Ammon's horn (tissue), 1 donor: Measurements from ENCODE around the gene SLC50A1.
"Not testable (repeated sequence)": the region's sequence is repeated elsewhere in the genome, so short reads cannot be mapped to it uniquely, and the experiment has no call there.

Experiments used
- DNase-seq: peaks from one replicate; pipeline ENCODE4 v3.0.0-alpha.2; 2016; ENCODE audit warnings: low spot score

Gene SLC50A1

DNA sequence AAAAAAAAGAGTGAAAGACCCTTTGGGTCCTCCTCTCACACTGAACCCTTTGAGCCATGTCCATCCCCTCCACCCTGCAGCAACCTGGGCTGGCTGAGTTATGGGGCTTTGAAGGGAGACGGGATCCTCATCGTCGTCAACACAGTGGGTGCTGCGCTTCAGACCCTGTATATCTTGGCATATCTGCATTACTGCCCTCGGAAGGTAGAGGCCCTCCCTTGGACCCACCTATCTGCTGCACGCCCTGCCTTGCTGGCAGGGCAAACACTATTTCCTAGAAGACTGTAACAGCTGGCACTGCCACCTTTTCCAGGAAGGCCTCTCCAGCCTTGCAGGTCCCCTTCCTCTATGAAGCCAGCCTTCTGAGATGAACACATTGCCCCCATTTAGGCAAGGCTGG, 1.1 kb downstream of the SLC50A1 start:
- no peak for DNase-seq

DNA sequence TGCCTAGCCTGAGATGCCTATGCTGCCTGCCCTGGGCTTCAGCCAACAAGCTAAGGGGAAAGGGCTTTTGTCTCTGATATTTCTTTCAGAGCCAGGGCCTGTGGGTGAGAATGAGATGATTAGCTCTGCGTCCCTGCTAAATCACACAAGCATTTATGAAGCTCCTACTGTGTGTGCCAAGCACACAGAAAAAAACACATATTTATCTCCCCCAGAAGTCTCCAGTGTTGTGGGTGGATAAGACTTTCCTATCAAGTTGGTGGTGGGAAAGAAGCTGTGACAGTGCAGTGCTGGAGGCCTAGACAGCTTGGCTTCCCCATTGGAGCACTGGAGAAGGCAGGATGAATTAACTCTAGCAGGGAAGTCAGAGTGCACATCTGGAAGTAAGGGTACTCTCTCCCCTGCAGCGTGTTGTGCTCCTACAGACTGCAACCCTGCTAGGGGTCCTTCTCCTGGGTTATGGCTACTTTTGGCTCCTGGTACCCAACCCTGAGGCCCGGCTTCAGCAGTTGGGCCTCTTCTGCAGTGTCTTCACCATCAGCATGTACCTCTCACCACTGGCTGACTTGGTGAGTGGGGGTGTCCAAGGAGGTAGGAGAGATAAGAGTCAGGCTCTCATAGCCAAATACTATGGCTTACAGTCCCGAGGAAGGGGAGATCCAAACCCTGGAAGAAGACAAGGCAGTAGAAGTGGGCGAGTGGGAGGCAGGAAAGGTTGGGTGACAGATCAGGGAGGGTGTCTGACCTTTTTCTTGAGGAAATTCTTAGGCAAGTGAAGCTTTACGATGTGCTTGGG, 1.7 kb downstream of the SLC50A1 start:
- no peak for DNase-seq

DNA sequence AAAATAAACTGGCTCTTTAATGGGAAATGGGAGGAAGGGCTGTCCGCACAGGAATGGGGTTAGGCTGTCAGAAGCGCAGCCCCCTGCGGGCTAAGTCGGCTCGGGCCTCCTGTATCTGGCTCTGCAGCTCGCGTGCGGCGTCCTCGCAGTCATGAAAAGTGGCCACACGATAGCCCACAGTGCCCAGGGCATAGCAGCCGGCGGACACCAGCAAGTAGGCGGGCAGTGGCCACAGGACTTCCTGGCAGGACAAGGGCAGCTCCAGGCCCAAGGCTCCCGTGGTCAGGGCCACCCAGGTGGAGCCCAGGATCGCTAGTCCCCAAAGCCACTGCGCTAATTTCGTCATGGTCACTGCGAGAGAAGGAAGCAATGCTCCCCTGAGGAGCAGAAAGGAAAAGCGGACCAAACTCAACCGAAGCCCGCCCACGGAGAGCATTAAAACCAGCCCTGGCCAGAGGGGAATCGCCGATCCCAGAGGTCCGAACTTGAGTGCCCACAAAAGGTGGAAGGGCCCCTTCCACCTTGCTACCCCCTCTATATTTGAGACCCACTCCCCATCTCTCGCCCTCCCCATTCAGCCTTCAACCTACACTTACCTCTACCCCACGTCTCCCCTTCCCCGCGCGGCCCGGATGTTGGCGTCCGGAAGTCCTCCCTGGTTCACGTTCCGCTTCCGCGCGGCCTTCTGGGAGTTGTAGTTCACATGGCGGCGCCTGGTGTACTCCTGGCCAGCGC, 4.4 kb downstream of the SLC50A1 start, which contains the start of gene DPM3:
TSS of gene DPM3 (minus strand) at position 637 of the 735 bp plus-strand sequence. CDS start at position 346, 291 bp downstream.
- peak; percentile 94 for DNase-seq

DNA sequence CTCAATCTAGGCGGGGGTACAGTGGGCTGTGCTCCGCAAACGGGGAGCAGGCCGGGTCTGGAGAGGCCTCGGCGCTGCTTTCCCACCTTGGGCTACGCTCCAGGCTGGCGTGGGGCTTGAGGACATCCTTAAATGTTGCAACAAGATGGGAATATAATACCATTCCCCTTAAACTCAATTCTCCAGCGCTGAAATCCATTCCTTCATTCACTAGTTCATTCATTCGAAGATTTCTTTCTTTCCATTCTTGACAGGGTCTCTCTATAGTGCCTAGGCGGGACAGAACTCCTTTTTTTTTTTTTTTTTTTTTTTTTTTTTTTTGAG, 4.9 kb downstream of the SLC50A1 start:
- DNase-seq: no peak

DNA sequence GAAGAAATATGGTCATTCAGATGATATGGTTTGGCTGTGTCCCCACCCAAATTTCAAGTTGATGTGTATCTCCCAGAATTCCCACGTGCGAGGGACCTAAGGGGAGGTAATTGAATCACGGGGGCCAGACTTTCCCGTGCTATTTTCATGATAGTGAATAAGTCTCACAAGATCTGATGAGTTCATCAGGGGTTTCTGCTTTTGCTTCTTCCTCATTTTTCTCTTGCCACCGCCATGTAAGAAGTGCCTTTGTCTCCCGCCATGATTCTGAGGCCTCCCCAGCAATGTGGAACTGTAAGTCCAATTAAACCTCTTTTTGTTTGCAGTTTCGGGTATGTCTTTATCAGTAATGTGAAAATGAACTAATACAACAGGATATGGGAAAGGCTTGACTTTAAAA, 6.1 kb downstream of the SLC50A1 start:
- DNase-seq: no peak

DNA sequence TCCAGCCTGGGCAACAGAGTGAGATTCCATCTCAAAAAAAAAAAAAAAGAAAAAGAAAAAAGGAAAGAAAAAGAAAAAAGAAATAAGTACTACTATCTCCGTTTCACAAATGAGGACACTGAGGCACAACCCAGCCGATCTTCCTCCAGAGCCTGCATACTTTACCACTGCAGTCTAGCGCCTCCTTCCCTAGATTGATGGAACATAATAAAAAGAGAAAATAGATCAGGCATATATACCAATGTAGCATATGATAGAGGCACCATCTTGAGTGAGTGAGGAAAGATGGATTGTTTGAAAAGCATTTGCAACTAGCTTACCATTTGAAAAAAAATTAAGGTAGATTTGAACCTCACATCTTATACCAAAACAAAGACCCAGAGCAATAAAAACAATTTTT, 9.8 kb downstream of the SLC50A1 start:
- no peak for DNase-seq

DNA sequence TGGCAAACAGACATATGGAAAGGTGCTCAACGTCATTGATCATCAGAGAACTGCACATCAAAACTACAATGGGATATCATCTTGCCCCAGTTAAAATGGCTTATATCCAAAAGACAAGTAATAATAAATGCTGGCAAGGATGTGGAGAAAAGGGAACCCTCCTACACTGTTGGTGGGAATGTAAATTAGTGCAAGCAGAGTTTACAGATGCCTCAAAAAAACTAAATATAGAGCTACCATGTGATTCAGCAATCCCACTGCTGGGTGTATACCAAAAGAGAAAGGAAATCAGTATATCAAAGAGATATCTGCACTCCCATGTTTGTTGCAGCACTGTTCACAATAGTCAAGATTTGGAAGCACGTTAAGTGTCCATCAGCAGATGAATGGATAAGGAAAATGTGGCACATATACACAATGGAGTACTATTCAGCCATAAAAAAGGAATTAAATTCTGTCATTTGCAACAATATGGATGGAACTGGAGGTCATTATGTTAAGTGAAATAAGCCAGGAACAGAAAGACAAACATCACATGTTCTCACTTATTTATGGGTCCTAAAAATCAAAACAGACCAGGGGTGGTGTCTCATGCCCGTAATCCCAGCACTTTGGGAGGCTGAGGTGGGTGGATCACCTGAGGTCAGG, 20.5 kb downstream of the SLC50A1 start:
- not testable (repeated sequence) for DNase-seq

DNA sequence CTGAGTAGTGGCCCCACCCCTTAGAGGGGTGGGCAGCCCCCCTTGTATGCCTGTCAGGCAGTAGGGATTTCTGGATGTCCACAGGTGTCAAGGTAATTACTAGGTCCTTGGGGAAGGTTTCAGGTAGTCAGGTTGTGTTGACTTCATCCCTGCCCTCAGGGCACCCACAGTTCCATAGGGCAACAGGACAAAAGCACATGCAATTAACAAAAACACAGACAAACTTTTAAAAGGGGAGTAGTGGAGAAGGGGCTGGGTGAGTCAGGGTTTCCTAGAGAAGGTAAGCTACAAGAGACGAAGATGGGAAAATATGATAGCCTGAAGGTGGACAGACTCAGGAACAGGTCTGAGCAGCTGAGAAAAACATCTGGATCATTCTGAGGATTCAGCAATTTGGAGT, 23.3 kb downstream of the SLC50A1 start:
- no peak for DNase-seq

DNA sequence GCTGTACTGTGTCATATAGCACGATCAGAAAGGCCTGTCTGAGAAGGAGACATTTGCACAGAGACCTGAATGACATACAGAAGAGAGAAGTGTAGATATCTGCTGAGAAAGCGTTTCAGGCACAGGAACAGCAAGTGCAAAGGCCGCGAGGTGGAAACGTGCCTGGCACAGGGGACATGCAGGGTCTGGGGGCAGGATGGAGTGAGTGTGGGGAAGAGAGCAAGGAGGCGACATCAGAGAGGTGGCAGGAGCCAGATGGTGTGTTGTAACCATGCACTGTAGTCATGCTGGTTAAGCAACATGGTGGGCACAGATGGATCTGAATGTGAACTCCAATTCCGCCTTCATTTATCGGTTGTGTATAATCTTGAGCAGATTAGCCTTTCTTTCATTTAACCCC, 24.5 kb downstream of the SLC50A1 start:
- no peak for DNase-seq

DNA sequence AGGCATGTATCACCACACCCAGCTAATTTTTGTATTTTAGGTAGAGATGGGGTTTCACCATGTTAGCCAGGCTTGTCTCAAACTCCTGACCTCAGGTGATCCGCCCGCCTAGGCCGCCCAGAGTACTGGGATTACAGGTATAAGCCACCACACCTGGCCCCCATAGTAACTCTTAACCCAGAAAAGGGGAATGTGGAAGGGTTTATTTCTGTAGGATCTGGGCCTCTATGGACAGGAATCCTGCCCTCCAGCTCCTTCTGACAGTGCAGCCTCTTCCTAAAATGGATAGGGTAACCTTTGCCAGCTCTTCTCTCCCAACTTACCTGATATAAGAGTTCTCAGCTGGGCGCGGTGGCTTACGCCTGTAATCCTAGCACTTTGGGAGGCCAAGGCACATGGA, 27.0 kb downstream of the SLC50A1 start:
- not testable (repeated sequence) for DNase-seq

DNA sequence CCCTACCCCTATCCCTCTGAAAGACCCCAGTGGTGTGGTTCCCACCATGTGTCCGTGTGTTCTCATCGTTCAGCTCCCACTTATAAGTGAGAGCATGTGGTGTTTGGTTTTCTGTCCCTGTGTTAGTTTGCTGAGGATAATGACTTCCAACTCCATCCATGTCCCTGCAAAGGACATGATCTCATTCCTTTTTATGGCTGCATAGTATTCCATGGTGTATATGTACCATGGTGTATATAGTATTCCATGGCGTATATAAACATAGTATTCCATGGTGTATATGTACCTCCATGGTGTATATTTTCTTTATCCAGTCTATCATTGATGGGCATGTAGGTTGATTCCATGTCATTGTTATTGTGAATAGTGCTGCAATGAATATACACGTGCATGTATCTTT, 28.1 kb downstream of the SLC50A1 start:
- not testable (repeated sequence) for DNase-seq

DNA sequence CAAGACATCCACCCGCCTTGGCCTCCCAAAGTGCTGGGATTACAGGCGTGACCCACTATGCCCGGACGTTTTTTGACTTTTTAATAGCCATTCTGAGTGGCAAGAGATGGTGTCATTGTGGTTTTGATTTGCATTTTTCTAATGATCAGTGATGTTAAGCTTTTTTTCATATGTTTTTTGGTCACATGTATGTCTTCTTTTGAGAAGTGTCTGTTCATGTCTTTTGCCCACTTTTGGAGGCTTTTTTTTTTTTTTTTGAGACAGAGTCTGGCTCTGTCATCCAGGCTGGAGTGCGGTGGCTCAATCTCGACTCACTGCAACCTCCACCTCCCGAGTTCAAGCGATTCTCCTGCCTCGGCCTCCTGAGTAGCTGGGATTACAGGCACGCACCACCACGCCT, 29.0 kb downstream of the SLC50A1 start:
- not testable (repeated sequence) for DNase-seq

DNA sequence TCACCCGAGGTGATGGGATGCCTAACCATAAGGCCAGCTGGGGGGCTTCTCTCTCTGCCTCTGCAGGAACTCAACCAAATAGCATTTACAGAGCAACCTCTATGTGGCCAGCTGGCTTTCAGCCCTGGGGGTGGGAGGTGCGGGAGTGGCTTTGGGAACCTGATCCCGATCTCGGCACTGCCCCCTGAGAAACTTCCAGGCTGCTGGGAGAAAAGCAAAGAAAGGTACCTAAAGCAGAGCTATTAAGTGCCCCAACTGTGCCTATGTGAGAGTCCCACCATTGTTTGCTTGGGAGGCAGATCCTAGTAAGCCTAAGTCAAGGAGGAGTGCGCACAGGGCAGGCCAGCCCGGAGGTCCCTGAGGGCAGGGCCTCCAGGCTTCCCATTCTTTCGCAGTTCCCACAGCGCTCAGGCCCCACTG, 30.4 kb downstream of the SLC50A1 start:
- no peak for DNase-seq

DNA sequence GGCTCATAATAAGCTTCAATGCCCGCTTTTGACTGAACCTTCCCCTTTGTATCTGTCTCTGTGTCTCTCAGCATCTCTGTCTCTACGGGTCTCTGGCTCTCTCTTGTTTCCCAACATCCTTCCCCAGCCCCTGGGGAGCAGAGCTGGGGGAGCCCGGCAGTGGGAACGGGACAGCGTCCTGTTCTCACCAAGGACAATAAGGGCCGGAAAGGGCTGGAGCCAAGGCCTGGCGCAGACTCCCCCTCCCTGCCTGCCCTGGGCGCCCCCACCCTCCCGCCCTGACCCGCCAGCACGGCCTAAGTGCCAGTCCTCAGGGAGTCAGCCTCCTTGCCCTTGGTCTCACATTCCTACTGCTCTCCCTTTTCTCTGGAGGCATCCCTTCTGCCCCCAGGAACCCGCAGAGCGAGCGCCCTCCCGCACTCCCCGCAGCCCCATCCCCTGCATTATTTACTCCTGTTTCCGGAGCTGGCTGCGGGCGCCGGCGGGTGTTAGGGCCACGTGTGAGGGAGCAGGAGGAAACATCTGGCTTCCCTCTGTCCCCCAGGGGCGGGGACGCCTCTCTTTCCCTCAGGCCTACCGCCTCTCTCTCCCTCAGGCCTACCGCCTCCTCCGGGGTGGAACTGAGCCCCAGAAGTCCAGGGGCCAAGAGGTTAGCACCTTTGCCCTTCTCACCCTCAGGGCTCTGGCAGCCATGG, 31.0 kb downstream of the SLC50A1 start:
- DNase-seq: peak; percentile 62

DNA sequence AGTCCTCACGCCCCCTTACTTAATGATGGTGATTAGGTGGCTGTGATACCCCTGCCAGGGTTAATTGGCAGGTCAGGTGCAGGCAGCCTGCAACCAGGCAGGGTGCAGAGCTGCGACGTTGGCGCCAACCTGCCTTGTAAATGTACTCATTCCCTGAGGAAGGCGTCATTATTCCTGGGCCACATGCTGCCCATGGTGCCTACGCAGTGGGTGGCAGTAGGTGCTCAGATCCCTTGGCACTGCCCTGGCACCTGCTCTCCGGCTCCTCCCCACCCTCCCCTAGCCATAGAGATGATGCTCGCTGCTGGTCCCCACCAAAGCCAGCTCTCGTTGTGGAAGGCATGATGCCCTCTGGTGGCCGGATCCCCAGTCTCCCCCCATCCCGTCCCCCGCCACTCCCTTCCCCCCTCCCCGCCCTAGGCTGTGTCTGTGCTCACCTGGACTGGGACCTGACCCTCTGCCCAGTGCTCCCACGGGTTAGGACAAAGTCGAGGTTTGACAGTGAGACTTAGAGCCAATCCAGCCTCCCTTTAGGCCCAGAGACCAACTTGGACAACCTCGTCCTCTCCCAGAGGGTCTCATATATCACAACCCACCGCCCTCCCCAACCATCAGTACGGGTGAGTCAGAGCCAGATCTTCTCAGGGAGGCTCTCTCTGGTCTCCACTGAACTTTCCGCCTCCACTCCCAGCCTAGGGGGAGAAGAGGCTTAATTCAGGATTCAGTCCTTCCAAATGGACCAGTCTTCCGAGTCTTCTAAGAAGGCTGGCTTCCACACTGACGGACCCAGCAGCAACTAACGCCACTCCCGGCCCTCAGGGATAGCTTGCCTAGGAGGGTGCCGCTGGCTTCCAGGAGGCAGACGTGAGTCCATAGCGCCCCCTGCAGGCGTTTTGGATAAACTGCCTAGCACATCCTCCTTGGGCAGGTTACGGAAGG, 31.8 kb downstream of the SLC50A1 start:
- DNase-seq: peak; percentile 95

DNA sequence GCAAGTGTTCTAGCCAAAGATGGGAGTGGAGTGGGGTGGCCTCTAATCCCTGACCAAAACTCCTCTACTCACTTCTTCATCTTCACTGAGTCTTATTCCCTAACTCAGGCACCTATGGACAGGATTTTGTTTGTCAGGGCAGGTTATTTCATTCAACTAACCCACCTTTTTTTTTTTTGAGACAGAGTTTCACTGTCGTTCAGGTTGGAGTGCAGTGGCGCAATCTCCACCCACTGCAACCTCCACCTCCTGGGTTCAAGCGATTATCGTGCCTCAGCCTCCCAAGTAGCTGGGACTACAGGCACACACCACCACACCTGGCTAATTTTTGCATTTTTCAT, 32.4 kb downstream of the SLC50A1 start:
- DNase-seq: not testable (repeated sequence)

DNA sequence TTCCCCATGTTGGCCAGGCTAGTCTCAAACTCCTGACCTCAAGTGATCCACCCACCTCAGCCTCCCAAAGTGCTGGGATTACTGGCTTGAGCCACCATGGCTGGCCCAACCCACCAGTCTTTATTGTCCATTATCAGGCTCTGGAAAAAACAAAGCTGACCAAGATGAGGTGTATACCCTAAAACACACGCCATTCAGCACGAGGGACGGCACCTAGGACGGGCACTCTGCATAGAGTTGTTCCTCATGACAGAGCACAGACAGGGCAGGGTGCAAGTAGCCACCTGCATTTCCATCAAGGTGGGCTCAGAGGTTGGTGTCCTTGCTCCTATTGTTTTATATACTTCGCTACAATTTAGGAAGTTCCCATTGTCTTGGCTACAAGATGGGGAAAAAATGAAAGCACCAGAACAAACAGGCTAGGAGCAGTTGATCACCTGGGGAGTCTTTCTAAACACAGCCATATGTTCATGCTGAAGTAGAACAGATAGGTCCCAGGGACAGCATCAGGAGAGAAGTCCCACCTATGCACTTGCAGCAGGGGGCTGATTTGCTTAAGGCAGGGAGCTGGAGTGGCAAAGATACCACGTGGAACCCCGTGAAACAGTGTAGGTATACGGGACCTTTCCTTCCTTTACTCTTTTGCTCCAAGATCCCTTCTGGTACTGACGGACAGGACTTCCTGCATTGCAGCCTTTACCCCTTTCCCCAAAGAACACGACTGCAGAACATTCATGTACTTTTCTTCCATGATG, 33.0 kb downstream of the SLC50A1 start:
- no peak for DNase-seq

DNA sequence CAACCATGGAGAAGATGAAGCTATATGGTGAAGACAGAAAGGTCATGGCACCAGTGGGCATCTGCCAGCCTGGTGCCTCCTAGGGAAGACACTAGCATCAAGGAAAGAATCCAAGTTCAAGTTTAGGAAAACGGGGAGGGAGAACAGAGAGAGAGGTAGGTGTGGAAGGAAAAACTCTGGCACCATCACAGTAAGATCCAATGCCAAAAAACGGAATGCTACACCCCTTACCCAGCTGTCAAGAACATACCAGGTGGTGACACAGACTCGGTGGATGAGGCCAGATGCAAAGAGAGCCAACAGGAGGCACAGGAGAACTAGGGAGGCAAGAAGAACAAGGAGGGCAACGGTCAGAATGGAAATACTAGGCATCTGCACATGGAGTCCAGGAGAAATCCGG, 33.9 kb downstream of the SLC50A1 start:
- no peak for DNase-seq

DNA sequence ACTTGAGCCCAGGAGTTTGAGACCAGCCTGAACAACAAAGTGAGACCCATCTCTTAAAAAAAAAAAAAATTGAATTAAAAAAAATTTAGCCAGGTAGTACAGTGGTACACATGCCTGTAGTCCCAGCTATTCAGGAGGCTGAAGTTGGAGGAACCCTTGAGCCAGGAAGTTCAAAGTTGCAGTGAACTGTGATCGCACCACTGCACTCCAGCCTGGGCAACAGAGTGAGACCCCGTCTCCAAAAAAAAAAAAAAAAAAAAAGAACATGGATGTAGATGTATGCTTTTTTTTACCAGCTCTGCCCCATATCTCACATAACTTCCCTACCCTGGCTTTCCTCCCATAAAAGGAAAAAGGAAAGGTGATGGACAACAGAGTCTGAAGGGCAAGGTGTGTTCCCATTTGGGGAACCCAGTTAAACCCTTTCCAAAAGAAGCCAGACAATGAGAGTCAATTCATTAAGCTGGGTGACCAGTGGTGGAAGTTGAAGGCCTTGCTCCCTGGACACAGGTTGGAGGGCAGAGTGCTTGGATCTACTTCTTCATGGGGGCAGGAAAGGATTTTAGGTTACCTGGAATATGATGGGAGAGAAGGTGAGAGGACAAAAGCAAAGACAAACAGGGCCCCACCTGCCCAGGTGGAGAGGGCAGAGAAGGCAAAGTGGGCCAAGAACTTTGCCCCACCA, 34.6 kb downstream of the SLC50A1 start:
- no peak for DNase-seq

DNA sequence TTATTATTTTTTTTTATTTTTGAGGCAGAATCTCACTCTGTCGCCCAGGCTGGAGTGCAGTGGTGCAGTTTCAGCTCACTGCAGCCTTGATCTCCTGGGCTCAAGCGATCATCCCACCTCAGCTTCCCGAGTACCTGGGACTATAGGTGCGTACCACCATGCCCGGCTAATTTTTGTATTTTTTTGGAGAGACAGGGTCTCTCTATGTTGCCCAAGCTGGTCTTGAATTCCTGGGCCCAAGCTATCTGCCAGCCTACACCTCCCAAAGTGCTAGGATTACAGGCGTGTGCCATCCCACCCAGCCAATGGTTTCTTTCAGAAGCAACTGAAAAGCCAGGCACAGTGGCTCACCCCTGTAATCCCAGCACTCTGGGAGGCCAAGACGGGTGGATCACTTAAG, 35.2 kb downstream of the SLC50A1 start:
- DNase-seq: no peak
